Measurements from ENCODE around the gene MICAL3. TPM values are rescaled to one million over a fixed set of nuclear protein-coding genes. Genes with fewer than 3 reads are reported as not detected.

Gene MICAL3
- total RNA-seq, 1 donor from 2014 or later, result 41.0 TPM

DNA sequence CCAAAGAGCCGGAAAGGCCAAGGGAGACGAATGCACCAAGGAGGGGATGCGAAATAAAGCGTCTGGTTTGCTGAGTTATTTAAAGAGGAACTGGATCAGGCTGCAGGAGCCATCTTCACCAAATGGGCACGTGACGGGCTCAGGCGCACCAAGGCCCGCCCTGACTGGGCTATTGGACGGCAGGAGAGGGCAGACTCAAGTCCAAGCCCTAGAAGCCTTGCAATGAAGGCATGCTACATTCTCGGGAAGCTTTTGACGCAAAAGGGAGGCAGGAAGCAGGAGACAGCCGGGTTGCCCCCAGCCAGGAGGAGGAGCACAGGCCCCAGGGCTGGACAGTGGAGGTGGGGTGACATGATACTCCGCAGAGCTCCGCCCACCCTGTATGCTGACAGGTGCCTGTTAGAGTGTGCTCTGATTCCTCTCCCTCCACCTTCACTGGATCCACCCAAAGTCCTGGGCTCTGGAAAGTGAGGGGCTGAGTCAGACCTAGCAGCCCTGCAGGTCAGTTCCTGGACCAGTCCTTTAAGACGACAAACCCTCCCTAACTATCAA, 208.6 kb downstream of the MICAL3 start:
- DNase-seq, result no peak

DNA sequence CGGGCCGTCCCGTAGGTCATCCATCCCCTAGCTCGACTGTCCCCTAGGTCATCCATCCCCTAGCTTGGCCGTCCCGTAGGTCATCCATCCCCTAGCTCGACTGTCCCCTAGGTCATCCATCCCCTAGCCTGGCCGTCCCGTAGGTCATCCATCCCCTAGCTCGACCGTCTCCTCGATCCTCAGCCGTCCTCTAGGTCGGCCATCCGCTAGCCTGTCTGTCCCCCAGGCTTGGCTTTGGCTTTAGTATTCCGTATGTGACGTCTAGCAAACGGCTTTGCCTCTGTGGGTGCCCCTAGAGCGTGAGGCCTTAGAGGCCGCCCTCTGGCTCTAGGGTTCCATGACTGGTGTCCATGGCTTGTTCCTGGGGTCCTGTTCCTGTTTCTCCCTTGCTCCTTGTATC, 209.5 kb downstream of the MICAL3 start:
- no peak for DNase-seq

DNA sequence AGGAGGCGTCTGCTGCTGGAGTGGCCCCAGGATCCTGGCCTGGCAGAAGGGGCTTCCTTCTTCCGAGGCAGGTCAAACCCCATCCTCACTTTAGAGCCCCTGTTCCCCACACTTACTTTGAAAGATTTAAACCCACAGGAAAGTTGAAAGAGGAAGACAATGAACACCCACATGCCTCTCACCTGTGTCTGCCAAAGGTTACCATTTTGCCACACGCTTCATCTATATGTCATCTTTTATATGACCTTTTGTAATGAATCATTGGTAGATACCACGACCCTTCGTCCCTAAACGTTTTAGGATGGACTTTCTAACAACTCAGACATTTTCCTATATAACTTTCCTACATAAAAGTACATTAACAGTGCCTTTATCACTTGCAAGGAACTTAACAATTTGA, 210.3 kb downstream of the MICAL3 start:
- DNase-seq, result no peak

DNA sequence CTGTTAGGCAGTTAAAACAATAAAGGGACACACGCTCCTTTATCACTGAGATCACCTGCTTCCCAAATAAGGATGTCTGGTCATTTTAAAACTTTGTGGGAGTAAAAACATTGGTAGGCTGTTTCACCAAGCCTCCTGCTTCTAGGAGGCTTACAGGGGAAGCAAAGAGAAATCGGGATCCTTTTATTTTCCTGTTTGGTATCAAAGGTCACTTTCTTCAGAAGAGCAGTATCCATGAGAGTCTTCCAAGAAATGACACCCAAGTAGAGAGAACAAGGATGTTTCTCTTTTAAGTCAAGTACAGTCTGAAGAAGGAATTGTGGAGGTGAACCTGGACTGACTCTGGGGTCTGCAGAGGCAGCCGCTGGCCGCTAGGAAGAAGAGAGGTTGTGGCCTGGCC, 213.2 kb downstream of the MICAL3 start:
- no peak for DNase-seq

DNA sequence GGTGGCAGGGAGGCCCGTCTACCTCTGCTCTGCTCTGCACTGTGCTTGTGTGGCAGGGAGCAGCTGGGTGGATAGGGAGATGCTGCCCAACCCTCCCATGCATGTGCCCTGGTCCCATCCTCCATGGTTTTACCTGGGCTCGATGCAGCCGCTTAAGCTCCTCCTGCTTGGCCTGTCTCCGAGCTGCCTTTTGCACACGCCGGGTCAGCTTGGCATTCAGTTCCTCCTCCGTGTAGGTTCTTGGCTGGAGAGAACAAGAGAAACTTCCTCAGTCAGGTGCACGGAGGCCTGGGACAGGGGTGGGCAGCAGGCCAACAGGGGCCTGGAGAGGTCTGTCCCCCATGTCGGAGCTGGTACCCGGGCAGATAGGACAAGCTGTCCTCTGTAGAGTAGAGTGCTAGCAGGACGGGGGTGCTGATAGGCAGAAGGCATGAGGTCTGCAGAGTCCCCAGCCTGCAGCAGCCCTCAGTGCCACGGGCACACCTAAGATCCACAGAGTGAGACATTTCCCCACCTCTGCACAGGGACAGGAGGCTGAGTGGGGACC, 213.7 kb downstream of the MICAL3 start:
- no peak for DNase-seq

DNA sequence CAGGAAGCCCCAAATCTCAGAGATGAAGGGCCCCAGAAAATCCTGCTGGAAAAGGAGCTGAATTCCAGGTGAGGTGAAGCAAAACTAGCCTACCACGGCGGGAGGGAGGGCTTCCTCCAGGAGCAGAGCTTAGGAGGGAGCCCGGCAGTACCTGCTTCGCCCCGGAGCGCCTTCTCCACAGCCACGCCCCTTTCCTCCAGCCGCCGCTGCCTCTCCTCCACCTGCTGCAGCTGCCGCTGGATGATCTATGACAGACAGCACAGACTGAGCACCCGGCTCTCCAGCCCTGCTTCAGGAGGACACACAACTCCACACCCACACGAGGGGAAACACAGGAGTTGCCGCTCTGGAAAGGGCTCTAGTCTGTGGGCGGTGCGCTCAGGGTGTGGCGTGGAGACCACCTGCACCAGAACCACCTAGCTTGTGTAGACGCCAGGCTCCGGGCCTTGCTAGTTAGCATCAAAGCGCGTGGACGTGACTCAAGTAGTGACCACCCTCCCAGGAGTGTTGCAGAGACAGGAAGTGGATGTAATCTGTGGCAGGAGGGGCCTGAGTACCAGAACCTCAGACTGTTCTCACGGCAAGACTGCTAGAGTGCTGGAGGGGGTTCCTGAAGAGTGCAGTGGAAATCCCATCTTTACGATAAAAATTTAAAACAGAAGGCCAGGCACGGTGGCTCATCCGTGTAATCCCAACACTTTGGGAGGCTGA, 215.5 kb downstream of the MICAL3 start:
- DNase-seq, result peak; percentile 61

DNA sequence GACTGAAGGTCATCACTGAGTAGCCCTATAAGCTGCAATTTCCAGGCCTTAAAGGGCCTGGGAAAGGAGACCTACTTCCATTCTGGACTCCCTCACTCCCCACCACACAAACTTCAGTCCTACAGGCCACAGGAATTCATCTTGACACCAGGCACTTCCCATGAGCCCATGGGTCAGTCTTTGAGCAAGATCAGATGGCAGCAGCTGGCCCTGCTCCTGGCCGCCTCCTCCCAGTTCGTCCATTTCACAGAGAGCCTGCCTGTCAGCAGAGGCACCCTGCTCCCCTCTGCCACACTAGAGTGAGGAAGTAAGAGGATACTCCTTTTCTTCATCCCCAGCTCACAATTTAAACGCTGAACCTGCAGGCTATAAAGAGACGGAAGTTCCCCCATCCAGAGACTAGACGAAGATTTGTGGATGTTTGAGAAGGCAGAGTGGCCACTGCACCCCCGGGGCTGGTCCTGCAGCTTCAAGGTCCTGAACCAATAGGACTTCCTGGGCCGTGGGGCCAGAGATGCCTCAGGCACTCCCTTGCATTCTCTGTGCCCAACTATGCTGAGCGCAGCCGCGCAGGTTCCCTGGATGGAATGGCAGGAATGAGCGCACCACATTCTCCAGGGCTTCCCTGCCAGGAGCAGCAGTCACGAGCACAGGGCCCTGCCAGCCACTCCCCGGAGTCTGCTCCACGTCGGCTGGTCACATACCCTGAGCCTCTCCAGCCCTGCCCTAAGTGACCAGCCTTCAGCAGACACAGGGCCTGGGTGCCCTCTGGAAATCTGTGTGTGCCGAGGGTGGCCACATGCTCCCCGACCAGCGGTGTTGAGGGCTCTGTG, 216.6 kb downstream of the MICAL3 start:
- DNase-seq, result peak; percentile 76

DNA sequence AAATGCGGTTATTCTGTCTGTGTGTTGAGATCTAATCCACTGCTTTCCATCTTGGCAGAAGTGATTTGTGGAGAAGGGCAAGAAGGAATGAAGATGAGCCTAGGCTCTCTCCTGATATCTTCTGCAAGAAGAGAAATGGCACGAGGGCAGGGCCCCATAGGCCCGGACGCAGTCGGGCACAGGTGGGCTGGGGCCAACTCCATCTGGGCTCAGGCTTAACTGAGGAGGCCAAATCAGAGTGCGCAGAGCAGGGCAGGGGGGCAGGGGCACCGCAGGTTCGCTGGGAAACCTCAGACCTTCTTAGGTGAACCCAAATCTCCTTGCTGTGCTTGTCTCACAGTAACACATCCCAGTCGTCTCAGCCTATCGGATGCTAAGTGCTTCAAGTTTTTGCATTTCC, 217.3 kb downstream of the MICAL3 start:
- DNase-seq, result no peak

DNA sequence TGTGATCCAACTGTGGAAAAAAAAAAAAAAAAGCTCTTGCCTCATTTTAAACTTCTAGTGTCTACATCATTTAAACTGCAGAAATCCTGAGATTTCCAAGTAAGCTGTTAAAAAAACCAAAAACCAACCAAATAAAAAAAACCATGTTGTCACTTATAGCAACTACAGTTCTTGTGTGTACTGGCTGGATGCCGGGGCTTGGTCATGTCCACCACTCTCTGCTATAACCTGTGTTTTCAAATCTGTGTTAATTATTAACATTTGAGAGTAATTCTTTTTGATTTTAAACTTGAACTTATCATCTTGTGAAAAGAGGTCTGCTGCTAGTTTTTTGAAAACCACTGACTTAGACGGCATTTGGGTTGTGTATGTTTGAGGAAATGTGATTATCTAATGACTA, 217.9 kb downstream of the MICAL3 start:
- no peak for DNase-seq

DNA sequence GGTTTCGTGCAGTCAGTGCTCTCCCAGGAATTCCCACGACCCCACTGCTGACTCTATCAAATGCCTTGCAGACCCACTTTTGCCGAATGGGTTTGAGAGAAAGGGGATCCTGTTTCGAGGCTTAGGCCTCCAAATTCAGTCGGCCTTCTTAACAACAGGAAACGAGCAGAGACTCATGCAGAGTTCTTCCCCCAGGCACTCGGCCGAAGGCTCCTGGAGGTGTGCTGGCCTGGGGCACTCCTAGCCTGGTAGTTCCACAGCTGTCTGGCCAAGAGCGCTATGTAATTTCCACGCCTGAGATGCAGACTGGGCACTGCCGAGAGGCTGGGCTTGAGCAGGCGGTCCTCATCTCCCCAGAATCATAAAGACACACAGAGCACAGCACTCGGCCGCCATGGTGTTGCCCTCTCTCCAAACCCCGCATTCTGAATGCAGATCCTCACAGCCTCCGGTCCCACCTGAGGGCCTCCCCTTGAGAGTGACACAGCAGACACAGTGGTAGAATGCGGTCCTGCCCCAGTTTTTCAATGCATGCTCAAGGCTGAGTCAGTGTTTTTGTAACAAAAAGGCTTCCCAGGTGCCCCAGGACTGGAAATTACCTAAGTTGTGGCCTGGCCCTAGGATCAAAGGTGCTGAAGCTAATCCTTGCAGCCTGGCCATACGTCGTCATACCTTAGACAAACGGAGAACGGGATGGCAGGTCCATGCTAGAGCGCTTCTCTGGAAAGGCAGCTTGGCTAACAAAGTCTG, 219.9 kb downstream of the MICAL3 start:
- peak; percentile 20 for DNase-seq

DNA sequence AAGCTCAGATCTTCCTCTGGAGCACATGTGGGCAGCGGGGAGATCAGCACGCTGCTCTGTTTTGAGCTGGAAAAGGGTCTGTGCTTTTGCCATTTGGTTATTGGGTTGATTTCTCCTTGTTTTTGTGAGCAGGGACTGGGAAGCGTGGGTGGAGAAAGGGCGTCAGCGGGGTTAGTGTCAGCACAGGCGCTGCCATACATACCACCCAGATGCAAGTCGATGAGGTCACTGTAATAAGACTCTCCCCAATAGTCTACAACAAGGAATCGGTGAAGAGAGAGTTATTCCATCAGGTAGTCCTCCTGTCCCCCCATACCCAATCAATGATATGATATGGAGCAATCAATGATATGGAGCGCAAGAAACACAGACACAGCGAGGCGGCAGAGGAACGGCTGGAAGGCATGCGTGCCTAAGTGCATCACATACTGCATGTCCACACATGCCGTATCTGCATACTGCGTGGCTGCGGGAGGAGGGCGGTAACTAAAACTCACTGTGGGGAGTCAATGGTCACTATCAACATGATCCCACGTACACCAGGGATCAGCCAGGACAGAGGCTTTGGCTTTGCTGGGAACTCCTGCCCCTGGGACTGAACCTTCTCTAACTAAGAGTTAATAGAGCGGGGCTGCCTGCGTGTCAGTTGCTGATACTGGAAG, 220.6 kb downstream of the MICAL3 start:
- DNase-seq, result peak; percentile 50

DNA sequence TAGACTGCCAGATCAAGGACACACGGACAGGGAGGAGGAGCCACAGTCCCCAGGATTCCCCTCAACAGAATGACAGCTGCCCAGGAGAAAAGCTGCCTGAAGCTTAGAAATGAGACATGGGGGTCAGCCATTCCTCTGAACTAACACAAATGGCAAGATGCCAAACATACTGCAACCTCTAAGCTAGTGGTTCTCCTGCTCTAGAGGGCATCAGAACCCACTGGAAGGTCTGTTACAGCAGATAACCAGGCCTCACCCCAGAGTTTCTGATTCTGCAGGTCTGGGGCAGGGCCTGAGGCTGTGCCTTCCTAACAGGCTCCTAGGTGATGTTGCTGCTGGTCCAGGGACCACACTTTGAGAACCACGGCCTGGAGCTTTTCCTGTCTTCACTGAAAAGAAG, 221.5 kb downstream of the MICAL3 start:
- DNase-seq, result peak; percentile 20

DNA sequence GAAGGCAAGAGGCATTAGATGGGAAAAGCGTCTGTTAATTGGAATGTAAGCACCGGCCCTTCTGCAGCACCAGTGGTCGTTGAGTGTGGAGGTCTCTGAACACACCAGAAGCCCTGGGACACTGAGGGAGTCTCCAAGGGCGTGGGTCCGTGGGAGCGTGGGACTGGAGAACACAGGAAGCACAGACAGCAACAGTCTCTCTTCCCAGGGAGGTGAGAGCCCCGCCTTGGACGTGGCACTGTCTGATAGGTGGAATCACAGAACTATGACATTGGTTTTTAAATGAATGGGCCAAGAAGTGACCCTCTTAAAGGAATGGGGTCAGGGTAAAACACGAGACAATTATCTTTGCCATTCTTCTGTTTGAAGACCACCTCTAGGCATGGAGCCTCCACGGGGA, 221.9 kb downstream of the MICAL3 start:
- no peak for DNase-seq

DNA sequence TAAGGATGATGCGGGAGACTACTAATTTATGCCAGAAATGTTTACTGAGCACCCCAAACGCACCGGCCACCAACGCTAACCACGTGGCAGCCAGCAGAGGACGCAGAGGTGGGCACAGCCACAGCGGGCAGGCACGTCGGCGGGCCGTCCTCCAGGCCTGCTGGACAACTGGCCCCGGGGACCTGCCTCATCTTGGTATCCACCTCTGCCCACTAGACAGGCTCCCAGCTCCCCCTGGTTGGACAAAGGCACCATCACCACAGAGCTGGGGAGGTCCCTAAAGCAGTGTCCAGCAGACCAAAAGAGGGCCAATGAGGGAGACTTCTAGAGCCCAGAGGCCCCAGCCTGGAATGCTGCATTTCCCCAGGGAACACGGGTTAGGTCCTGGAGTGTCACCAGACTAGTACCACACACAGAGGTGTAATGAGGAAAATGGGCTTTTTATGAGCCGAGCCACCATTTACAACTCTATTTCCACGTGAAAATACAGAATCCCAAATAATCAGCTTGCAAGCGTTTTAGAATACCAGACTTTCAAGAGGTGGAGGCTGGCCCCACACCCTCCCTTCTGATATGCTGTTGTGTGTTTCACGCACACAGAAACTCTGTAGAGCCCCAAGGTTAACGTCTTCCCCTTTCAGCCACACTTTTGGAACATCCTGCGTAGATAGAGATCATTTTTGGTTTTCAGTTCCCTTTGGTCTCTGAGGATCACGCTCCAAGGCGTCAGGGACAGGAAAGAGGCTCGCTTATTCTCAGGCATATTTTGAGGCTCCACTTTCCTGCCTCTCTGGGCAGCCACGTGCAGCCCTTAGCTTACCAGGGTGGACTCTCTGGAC, 226.4 kb downstream of the MICAL3 start:
- no peak for DNase-seq

DNA sequence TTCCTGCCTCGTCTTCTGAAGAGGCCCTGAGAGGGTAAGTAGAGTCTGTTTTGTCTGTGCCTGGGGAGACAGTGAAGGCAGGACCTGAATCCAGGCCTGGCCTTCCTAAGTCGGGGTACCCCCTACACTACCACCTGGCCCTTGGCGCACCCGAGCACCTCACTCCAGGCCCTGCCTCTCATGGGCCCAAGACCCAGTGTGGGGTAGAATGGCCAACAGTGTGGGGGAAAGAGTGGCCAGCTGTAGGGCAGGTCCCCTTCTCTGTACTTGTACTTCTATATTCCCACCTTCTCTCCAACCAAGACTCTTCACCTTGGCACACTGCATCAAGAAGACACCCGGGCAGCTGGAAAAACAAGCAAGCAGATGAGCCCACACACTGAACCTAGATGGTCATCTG, 227.7 kb downstream of the MICAL3 start:
- DNase-seq, result no peak

DNA sequence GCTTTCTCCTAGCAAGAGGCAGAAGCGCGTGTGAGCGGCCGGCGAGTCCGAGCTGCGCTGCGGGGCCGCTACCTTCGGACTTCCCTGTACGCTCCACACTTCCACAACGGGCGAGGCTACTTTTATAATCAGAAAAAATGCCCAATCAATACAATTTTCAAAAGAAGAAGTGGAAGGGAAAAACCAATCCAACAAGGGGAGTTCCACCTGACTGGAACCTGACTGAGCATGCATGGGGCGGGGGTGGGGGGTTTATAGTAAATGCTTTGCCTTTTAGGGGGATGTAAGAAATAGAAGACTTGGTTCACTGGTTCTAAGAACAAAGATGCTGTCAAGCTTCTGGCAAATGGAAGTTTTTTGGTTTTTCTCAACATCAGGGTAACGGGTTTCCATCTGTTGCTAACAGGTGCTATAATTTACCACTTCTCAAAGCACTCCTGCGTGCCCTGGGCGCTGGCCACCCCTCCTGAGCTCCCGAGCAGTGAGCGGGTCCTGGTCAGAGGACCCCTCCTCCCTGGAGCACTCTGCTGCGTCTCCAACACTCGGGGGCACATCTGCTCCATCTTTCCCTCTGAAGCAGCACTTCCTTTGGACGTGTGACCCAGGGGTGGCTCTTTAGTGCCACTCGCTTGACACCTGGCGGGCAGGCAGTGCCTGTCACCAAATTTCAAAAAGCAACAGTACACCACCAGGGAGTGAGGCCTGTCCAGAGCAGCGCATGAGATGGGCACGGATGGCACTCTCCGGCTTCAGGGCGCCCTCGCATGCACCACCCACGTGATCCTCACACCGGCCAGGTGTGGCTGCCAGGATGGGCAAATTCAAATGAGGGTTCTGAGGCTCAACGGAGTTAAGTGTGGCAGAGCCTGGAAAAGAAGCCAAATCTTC, 228.5 kb downstream of the MICAL3 start:
- no peak for DNase-seq

DNA sequence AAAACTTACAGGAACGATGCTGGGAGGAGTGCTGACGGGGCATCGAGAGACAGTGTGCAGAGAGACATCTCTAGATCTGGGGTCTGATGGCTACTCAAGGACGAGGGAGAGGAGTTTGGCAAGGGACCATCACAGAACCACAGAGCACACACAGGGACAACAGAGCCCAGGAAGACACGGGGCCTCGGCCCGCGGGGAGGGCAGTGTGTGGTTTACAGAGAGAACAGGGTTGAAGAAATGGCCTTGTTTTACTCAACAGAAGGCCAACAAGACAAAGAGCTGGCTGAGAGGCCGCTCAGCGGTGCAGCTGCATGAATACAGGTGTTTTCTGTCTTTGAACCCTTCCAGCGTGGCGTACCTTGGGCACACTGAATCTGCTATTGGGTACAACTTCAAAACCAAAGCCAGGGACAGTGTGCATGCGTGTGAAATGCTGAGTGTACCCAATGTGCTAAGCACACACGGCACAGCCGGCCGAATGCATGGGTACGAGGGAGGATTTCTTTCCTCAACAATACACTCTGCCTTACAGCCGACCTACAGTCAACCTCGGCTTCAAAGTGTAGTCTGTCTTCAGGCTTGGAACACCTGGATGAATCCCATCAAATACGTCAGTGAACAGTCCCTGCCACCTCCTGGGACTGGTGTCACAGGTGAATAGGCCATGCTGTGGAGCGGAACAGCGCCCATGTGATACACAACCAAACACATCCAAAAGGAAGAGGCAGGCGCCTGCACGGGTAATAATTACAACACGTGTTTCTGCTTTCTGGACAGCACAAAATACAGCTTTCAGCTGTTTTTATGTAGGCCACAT, 229.4 kb downstream of the MICAL3 start:
- no peak for DNase-seq

DNA sequence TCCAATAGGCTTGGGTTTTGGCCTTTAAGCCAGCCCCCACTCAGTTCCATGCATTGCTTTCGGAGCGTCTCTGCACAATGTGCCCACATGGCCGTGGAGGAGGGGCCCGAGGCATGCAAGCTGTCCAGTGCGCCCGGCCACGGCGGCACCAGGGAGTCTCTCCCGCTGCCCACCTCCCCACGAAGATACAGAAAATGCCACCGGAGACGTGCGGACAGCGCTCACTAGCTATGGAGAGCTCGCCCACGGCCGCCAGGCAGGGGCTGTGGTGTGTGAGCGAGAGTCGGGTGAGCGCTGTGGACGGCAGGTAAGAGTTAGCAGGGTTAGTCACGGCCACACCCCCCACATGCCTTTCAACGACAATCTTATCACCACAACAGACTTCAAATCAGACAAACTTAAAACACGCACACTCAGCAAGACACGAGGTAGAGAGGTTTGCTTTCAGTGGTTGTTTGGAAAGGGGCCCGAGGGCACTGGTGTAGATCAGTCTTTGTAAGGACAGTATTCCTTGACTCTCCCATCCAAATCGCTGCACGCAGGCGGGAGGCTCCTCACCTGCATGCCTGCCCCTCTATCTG, 231.4 kb downstream of the MICAL3 start:
- DNase-seq, result no peak

DNA sequence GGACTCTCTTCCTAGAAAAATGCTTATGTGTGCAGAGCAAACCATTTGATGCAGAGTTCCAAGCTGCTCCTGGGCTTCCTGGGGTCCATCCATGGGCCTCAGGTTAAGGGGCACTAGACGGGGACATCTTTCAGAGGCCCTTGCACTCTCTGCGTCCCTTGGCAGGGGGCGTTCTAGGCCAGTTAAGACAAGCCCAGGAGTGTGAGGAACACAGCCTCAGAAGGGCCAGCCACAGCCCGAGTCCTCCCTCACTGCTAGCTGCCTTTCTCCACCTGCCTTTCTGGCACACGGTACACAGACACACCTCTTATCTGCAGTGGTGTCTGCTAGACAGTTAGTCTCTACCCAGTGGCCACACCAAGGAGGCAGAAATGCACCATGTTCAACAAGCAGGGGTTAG, 232.1 kb downstream of the MICAL3 start:
- DNase-seq, result no peak

All from tongue (tissue), 2 donors.